DOHH2 (cell line): Measurements from ENCODE around the gene OIT3.

Experiments used
- CTCF ChIP-seq: fragments of 200-600 bp; sonication (generic); IDR thresholded peaks from one replicate; pipeline ENCODE4 v1.5.1; 2014; ENCODE audit warnings: antibody characterized with exemption, mild to moderate bottlenecking, low read depth, low read length; ENCODE audit not compliant: poor library complexity, severe bottlenecking
- EZH2phosphoT487 ChIP-seq: fragments of 200-600 bp; sonication (generic); IDR thresholded peaks from 2 replicates; pipeline ENCODE4 v1.6.1; 2017; ENCODE audit warnings: borderline replicate concordance, mild to moderate bottlenecking, antibody characterized with exemption, low read length, moderate library complexity, mixed read lengths

DNA sequence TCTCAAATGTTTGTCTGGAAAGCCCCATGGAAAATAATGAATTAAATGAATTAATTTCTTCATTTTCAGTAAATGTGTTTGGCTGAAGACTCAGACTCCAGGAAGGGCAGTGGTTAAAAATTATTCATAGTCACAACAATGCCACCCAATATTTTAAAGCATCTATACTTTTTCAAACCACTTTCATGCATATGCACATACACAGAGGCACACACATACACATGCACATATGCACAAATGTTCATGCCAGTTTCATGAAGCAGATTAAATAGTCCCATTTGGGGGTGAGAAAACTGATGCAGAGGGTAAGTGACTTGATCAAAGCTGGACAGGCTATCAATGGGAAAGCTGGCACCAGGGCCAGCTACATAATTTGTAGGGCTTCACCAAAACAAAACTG is 62.5 kb downstream of the OIT3 start:
- TF ChIP-seq CTCF = no peak
- TF ChIP-seq EZH2phosphoT487 = no peak
